ENCODE measurements around the gene FXYD1. TPM values are rescaled to one million over a fixed set of nuclear protein-coding genes. Genes with fewer than 3 reads are reported as not detected.
A peak's percentile ranks its signal among the peaks of the same experiment; 100 is the strongest.

The FXYD1 gene
- total and polyA plus RNA-seq, 2 donors (not counting 3 experiments of a cell fraction or from before 2014, with no cell fraction given): not detected

DNA sequence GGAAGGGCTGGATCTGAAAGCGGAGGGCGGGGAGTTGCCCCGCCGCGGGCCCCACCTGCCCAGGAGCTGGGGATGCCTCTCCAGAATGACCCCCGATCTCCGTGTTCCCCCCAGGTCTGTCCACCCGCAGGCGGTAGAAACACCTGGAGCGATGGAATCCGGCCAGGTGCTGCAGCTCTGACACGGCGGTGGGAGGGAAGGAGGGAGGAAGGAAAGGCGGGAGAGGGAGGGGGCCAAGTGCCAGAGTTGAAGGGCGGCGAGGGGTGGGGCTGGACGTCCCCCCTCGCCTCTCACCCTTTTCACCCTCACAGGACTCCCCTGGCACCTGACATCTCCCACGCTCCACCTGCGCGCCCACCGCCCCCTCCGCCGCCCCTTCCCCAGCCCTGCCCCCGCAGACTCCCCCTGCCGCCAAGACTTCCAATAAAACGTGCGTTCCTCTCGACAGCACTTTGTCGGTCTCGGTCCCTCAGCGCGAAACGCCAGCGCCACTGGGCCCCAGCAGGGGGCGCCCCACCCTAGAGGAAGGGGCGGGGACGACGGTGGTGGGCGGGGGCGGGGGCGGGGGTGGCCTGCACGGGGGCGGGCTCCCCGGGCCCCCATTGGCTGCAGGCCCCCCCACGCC is 4.1 kb downstream of the FXYD1 start:
- Histone ChIP-seq H2AFZ (ENCODE audit: low read depth, low read length) (peak overlapping the region; percentile 40), H3K4me2 (ENCODE audit: insufficient read depth, low read length) (peak overlapping the region; percentile 19), H3K27ac (ENCODE audit: insufficient read depth, low read depth, low read length) (no peak overlapping the region), H4K20me1 (replicated peaks; ENCODE audit: control insufficient read depth, extremely low read depth, insufficient read depth, low read length) (no peaks in the 10 kb centered on the region), H3K9ac (replicated peaks; ENCODE audit: extremely low read depth, insufficient read depth, low read length) (no peak overlapping the region), H3K4me3 (replicated peaks in 1 of 3; ENCODE audit: insufficient read depth in 1 of 3, low read depth in 1 of 3, low read length in 3 of 3) (peak overlapping the region in 1 of 3 experiments; percentile 9), H3K79me2 (ENCODE audit: control insufficient read depth, insufficient read depth, low read length) (no peaks in the 10 kb centered on the region), H3K36me3 (ENCODE audit: control insufficient read depth in 2 of 2, extremely low read depth in 1 of 2, insufficient read depth in 2 of 2, low read length in 2 of 2) (no peaks in the 10 kb centered on the region), H3K4me1 (ENCODE audit: control insufficient read depth, extremely low read depth, insufficient read depth, low read length) (peaks cover 11% of the 10 kb centered on the region), H3K27me3 (ENCODE audit: control insufficient read depth in 2 of 2, insufficient read depth in 2 of 2, low read length in 2 of 2) (peaks cover 16 to 17% of the 10 kb centered on the region in 2 experiments), H3K9me1 (replicated peaks; ENCODE audit: control insufficient read depth, extremely low read depth, insufficient read depth, low read length) (no peaks in the 10 kb centered on the region), H3K9me3 (replicated peaks; ENCODE audit: control insufficient read depth, insufficient read depth, low read length) (no peaks in the 10 kb centered on the region)
- ChIA-PET CTCF (interaction anchor here (0.6 to 3.5 kb wide), 16 partner anchors 11 to 573 kb away, joined by 3 to 73 read pairs (median 4); partner anchors contain the start of genes FXYD5 and USF2), POLR2A (no interaction called here)
- intact Hi-C loops (cut with micrococcal nuclease) (loop anchor here (1.0 to 5.0 kb wide), 2 partner anchors 126 to 180 kb away; partner anchors contain the start of genes USF2 and ZNF792), dilution Hi-C loops (cut with MboI; ENCODE audit: extremely low pct_ligation_motif_present, low sequenced_read_pairs) (no loop called here)
- BruUV-seq (replicated peaks): no TSS peak
- peak; percentile 43 for DNase-seq (ENCODE audit: low read depth, low spot score)
- FAIRE-seq: peak; percentile 38
- TF ChIP-seq, protein P1, sequence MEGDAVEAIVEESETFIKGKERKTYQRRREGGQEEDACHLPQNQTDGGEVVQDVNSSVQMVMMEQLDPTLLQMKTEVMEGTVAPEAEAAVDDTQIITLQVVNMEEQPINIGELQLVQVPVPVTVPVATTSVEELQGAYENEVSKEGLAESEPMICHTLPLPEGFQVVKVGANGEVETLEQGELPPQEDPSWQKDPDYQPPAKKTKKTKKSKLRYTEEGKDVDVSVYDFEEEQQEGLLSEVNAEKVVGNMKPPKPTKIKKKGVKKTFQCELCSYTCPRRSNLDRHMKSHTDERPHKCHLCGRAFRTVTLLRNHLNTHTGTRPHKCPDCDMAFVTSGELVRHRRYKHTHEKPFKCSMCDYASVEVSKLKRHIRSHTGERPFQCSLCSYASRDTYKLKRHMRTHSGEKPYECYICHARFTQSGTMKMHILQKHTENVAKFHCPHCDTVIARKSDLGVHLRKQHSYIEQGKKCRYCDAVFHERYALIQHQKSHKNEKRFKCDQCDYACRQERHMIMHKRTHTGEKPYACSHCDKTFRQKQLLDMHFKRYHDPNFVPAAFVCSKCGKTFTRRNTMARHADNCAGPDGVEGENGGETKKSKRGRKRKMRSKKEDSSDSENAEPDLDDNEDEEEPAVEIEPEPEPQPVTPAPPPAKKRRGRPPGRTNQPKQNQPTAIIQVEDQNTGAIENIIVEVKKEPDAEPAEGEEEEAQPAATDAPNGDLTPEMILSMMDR (IDR thresholded peaks at IDR 0.05; ENCODE audit: extremely low read depth in 1 of 2, insufficient read depth in 1 of 2, low read depth in 1 of 2, low read length in 2 of 2): peak; percentile 13 to 58
- no peak for TF ChIP-seq EZH2 (IDR thresholded peaks at IDR 0.05; ENCODE audit: borderline replicate concordance, low read depth, low read length, severe bottlenecking)

DNA sequence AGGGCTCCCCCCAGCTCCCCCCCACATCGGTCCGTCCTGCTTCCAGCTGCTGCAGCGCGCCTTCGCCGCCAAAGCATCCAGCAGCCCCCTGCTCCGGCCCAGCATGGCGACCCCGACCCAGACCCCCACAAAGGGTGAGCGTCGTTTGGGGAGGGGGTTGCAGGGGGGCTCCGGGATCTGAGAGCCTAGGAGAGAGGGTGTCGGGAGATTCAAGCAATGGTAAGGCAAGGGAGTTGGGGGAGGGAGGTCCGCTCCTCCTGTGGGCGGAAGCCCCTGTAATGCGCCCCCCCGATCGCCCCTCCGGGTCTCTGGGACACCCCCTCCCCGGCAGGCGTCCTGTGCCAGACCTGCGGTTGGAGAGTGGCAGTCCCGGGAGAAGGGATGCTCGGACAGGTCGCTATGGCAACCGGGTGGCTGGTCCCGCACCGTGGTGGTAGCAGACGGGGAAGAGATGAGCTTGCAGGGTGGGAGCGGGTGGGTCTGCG is 4.6 kb downstream of the FXYD1 start, which contains the start of gene FXYD7:
Gene FXYD7, plus strand, starts transcription at position 25 of the 485 bp plus-strand sequence. Its CDS starts 79 bp downstream, at position 104.
- no peak within 1 kb of the TSS for H3K9ac ChIP-seq (replicated peaks; ENCODE audit: extremely low read depth, insufficient read depth, low read length)
- H3K27me3 ChIP-seq (ENCODE audit: control insufficient read depth in 2 of 2, insufficient read depth in 2 of 2, low read length in 2 of 2): peaks cover 16 to 17% of the 10 kb centered on the region in 2 experiments
- TF ChIP-seq, protein P2, sequence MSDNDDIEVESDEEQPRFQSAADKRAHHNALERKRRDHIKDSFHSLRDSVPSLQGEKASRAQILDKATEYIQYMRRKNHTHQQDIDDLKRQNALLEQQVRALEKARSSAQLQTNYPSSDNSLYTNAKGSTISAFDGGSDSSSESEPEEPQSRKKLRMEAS (IDR thresholded peaks at IDR 0.05; ENCODE audit: insufficient read depth, insufficient read length): no peak
- no peak for TF ChIP-seq EZH2 (IDR thresholded peaks at IDR 0.05; ENCODE audit: borderline replicate concordance, low read depth, low read length, severe bottlenecking)
- no peak for TF ChIP-seq POLR2AphosphoS5 (IDR thresholded peaks at IDR 0.05; ENCODE audit: insufficient read depth, low read depth, low read length)
- no peak within 1 kb of the TSS for H3K27ac ChIP-seq (ENCODE audit: insufficient read depth, low read depth, low read length)
- peaks cover 11% of the 10 kb centered on the region for H3K4me1 ChIP-seq (ENCODE audit: control insufficient read depth, extremely low read depth, insufficient read depth, low read length)
- BruUV-seq (replicated peaks): no TSS peak
- no peaks in the 10 kb centered on the region for H3K9me3 ChIP-seq (replicated peaks; ENCODE audit: control insufficient read depth, insufficient read depth, low read length)
- dilution Hi-C loops (cut with MboI; ENCODE audit: extremely low pct_ligation_motif_present, low sequenced_read_pairs) (no loop called here), intact Hi-C loops (cut with micrococcal nuclease) (loop anchor here (5.0 kb wide), 1 partner anchor 181 kb away; the partner anchor contains the start of gene ZNF792)
- ChIA-PET POLR2A (no interaction called here), CTCF (interaction anchor here (0.6 to 3.5 kb wide), 8 partner anchors 10 to 572 kb away, joined by 3 to 73 read pairs (median 4); partner anchors contain the start of gene FXYD5)
- H2AFZ ChIP-seq (ENCODE audit: low read depth, low read length): peak within 1 kb of the TSS; percentile 40
- H3K9me1 ChIP-seq (replicated peaks; ENCODE audit: control insufficient read depth, extremely low read depth, insufficient read depth, low read length): no peaks in the 10 kb centered on the region
- peak within 1 kb of the TSS in 1 of 3 experiments; percentile 9 for H3K4me3 ChIP-seq (replicated peaks in 1 of 3; ENCODE audit: insufficient read depth in 1 of 3, low read depth in 1 of 3, low read length in 3 of 3)
- no peaks in the 10 kb centered on the region for H3K79me2 ChIP-seq (ENCODE audit: control insufficient read depth, insufficient read depth, low read length)
- FAIRE-seq (no peak), DNase-seq (ENCODE audit: low read depth, low spot score) (no peak)
- peak within 1 kb of the TSS; percentile 19 for H3K4me2 ChIP-seq (ENCODE audit: insufficient read depth, low read length)
- no peaks in the 10 kb centered on the region for H4K20me1 ChIP-seq (replicated peaks; ENCODE audit: control insufficient read depth, extremely low read depth, insufficient read depth, low read length)
- H3K36me3 ChIP-seq (ENCODE audit: control insufficient read depth in 2 of 2, extremely low read depth in 1 of 2, insufficient read depth in 2 of 2, low read length in 2 of 2): no peaks in the 10 kb centered on the region
